GM21825 (cell line): ENCODE data around the gene FGFR3.

Experiments used
- ATAC-seq: cut with Tn5 transposase; IDR thresholded peaks from one replicate; pipeline ENCODE4 v1.9.1; 2021; ENCODE audit warnings: mild to moderate bottlenecking, moderate library complexity; ENCODE audit not compliant: unreplicated experiment

The FGFR3 gene

DNA sequence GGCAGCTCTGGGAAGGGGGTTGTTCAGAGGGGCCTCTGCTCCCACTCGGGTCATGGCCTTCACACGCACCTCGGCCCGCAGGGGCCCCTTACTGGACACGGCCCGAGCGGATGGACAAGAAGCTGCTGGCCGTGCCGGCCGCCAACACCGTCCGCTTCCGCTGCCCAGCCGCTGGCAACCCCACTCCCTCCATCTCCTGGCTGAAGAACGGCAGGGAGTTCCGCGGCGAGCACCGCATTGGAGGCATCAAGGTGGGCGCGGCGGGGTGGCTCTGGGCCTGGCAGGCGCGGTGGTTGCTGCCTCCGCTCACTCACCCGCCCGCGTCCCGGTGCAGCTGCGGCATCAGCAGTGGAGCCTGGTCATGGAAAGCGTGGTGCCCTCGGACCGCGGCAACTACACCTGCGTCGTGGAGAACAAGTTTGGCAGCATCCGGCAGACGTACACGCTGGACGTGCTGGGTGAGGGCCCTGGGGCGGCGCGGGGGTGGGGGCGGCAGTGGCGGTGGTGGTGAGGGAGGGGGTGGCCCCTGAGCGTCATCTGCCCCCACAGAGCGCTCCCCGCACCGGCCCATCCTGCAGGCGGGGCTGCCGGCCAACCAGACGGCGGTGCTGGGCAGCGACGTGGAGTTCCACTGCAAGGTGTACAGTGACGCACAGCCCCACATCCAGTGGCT lies 8.3 kb downstream of the FGFR3 start:
- no peak for ATAC-seq

DNA sequence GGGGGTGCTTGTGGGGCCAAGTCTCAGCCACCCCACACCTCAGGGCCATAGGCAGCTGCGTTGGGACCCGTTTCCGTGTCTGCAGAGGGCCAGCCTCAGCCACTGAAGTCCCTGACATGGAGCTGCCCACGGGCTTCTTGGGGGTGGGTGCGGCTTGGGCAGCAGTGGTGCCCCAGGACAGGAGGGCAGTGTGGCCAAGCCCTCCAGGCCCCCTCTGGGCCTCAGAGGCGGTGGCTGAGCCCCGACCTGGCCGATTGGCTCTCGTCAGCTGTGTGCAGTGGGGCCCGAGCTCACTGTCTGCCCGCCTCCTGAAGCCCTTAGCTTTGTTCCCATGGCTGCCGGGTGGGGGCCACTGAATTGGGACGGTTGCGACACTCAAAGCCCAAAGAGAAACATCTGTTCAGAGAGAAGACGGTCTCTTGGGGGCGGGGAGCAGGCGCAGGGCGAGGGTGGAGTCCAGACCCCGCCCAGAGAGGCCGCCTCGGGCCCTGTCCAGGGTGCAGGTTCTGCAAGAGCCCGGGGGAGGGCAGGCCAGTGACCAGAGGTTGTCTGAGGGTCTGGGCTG lies 9.1 kb downstream of the FGFR3 start:
- ATAC-seq, result no peak

DNA sequence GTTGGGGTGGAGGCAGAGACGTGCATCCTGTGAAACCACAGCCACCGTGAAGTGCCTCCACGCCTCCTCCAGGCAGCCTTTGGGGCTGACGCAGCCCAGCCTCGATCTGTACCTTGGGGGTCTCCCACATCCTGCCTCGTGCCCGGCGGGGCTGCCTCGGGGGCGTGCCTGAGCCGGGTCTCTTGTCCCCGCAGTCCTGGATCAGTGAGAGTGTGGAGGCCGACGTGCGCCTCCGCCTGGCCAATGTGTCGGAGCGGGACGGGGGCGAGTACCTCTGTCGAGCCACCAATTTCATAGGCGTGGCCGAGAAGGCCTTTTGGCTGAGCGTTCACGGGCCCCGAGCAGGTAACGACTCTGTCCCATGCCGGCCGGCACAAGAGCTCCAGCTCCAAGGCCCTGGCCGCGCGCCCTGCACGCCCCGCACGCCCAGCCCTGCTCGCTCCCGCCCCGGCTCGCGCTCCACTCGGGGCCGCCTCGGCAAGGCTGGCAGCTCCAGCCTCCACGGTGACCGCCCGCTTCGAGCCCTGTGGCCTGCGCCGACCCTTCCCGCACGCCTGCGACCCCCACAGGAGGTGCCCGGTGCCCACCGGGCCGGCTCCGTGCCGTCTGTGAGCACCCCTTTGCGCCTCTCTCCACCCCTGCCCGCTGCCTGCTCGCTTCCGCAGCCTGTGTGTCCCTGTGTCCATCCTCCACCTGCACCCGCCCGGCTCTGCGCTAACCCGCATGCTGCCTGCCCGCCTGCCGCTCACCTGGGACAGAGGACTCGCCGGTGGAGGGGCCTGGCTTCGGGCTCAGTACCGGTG lies 9.8 kb downstream of the FGFR3 start:
- no peak for ATAC-seq

DNA sequence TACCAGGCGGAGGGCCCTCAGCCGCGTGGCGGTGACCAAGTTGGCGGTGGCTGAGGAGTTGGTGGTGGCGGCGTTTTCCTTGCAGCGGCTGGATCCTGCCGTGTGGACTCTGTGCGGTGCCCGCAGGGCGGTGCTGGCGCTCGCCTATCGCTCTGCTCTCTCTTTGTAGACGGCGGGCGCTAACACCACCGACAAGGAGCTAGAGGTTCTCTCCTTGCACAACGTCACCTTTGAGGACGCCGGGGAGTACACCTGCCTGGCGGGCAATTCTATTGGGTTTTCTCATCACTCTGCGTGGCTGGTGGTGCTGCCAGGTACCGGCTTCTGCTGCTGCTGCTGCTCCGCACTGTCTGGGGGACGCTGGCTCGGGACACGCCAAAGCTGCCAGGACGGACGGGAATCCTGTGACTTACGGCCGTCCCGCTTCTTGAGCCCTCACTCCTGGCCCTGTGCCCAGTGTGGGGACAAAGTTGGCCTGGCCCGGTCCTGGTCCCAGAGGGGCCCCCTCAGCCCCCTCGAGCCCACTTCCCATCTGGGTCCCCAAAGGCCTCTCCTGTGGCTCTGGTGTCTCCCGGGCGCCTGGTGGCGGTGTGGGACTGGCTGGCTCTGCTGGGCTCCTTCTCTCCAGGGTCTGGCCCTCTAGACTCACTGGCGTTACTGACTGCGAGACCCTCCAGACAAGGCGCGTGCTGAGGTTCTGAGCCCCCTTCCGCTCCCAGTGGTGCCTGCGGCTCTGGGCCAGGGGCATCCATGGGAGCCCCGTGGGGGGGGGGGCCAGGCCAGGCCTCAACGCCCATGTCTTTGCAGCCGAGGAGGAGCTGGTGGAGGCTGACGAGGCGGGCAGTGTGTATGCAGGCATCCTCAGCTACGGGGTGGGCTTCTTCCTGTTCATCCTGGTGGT lies 10.7 kb downstream of the FGFR3 start:
- no peak for ATAC-seq

- no peak for ATAC-seq
Observed at GRCh38 chr4:1804638-1805492, 11.8 kb downstream of the FGFR3 start.

GRCh38 chr4:1805493-1806222 lies 12.6 kb downstream of the FGFR3 start:
- no peak for ATAC-seq

GRCh38 chr4:1806223-1806564 lies 13.1 kb downstream of the FGFR3 start:
- no peak for ATAC-seq

DNA sequence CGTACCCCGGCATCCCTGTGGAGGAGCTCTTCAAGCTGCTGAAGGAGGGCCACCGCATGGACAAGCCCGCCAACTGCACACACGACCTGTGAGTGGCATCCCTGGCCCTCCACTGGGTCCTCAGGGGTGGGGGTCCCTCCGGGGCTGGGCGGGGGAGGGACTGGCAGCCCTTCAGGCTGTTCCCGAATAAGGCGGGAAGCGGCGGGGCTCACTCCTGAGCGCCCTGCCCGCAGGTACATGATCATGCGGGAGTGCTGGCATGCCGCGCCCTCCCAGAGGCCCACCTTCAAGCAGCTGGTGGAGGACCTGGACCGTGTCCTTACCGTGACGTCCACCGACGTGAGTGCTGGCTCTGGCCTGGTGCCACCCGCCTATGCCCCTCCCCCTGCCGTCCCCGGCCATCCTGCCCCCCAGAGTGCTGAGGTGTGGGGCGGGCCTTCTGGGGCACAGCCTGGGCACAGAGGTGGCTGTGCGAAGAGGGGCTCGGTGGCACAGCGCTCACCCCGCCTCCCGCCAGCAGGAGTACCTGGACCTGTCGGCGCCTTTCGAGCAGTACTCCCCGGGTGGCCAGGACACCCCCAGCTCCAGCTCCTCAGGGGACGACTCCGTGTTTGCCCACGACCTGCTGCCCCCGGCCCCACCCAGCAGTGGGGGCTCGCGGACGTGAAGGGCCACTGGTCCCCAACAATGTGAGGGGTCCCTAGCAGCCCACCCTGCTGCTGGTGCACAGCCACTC lies 13.7 kb downstream of the FGFR3 start:
- no peak for ATAC-seq

DNA sequence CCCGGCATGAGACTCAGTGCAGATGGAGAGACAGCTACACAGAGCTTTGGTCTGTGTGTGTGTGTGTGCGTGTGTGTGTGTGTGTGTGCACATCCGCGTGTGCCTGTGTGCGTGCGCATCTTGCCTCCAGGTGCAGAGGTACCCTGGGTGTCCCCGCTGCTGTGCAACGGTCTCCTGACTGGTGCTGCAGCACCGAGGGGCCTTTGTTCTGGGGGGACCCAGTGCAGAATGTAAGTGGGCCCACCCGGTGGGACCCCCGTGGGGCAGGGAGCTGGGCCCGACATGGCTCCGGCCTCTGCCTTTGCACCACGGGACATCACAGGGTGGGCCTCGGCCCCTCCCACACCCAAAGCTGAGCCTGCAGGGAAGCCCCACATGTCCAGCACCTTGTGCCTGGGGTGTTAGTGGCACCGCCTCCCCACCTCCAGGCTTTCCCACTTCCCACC lies 14.3 kb downstream of the FGFR3 start:
- no peak for ATAC-seq

- ATAC-seq, result no peak
Observed at GRCh38 chr4:1808396-1808795, 15.3 kb downstream of the FGFR3 start.

DNA sequence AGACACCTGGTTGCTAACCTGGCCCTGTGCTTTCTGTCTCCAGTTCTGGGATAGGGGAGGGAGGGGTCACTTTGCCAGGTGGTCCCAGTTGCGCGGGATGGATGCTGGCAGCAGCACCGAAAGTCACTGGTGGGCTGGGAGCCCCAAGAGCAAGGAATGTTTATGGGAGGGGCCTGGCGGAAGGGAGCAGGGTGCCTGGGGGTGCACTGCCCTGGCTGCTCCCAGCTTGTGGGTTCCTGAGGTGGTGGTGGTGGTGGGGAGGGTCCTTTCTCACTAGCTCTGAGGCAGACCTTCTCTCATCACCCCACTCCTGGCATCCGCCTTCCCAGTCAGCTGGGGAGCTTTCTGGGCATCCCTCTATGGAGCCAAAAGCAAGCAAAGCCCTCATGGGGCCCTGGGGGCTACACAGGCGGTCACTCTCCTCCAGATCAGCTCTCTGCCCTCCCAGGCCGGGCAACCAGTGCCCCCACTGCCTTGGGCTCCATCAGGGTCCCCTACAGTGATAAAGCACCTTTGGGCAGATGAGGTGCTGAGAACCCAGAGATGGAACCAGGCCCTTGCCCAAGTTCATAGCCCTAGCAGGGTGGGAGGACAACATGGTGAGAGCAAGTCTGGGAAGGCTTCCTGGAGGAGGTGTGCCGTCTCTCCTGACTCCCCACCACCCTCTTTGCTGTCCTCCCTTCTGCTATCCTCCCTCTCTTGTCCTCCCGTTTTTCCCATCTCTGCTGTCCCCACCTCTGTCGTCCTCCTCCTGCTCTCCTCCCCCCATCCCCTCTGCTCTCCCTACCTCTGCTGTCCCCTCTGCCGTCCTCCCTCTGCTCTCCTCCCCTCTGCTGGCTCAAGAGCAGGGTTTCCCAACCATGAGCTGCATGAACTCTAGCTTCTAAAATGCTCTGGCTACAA lies 16.0 kb downstream of the FGFR3 start:
- no peak for ATAC-seq

GRCh38 chr4:1809754-1810502 lies 16.8 kb downstream of the FGFR3 start:
- no peak for ATAC-seq

- no peak for ATAC-seq
Observed at GRCh38 chr4:1810765-1811164, 17.7 kb downstream of the FGFR3 start.

GRCh38 chr4:1812720-1813119 lies 19.6 kb downstream of the FGFR3 start:
- no peak for ATAC-seq

DNA sequence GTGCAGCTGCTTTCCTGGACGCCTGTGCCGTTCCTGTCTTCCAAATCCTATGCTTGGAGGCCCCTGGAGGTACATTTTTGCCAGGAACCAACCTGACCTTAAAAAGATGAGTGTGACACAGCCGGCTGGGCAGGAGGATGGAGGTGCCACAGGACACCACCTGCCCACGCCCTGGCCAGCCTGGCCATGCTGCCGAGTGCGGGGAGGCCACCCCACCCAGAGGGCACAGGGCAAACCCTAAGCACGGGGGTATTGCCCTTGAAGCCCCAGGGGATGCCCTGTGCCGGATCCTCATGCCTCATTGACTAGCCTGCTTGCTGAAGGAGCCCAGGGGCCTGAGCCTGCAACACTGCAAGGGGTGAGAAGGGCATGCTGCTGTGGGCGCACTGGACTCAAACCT lies 20.1 kb downstream of the FGFR3 start:
- ATAC-seq, result no peak

DNA sequence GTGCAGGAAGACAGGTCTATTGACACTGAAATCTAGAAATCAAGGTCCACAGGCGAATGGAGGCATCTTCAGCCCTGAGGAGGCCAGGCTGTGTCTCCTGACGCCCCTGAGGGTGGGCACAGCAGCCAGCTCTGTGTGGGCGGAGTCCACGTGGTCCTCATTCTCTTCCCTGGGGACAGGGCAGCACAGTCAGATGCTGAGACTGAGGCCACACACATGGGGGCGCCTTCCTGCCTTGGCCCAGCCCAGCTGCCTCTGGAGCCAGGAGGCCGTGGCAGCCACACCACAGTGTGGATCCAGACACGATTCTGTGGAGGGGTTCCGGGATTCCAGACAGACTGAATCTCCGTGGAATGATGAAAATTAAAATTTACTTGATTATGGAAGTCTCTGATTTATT lies 20.8 kb downstream of the FGFR3 start:
- ATAC-seq, result no peak

DNA sequence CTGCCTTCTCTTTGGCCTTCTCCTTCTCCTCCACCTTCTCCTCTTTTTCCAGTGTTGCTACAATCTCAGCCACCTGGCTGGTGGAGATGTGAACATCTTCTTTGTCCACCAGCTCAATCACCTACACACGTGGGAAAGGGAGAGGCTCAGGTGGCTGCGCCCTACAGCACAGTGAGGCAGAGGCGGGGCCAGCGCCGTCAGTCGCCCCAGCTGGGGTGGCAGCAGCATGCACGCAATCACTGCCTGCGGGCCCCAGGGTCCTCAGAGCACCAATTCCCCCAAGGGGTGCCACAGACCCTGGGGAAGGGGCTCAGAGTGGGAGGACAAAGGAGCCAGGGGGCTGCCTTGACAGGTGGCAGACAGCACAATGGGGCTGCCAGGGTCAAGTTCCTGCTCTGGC lies 21.4 kb downstream of the FGFR3 start:
- no peak for ATAC-seq
